HG03354 (cell line): ENCODE measurements around the gene SUGP1.

Experiments
- ATAC-seq: cut with Tn5 transposase; IDR thresholded peaks from one replicate; pipeline ENCODE4 v1.9.1; 2021; ENCODE audit warnings: mild to moderate bottlenecking; ENCODE audit not compliant: unreplicated experiment, poor library complexity, severe bottlenecking

SUGP1 gene

GRCh38 chr19:19342086-19343015 lies 22.0 kb upstream of the SUGP1 start:
- no peak for ATAC-seq

GRCh38 chr19:19341026-19341425 lies 20.7 kb upstream of the SUGP1 start:
- no peak for ATAC-seq

- ATAC-seq: no peak
These were observed 17.8 kb upstream of the SUGP1 start for GRCh38 chr19:19338082-19338481.

GRCh38 chr19:19337120-19337519 lies 16.8 kb upstream of the SUGP1 start:
- no peak for ATAC-seq

GRCh38 chr19:19336597-19336996 lies 16.3 kb upstream of the SUGP1 start:
- ATAC-seq: no peak

GRCh38 chr19:19335408-19336158 lies 15.3 kb upstream of the SUGP1 start:
- ATAC-seq: no peak

- ATAC-seq: no peak
These were observed 14.7 kb upstream of the SUGP1 start for GRCh38 chr19:19334989-19335344.

- ATAC-seq: no peak
These were observed 14.0 kb upstream of the SUGP1 start for GRCh38 chr19:19334063-19334988.

- ATAC-seq: no peak
These were observed 8.8 kb upstream of the SUGP1 start for GRCh38 chr19:19329126-19329525.

- no peak for ATAC-seq
These were observed 7.4 kb upstream of the SUGP1 start for GRCh38 chr19:19327672-19328071.

GRCh38 chr19:19324059-19324770 lies 3.9 kb upstream of the SUGP1 start:
- ATAC-seq: no peak

- ATAC-seq: no peak
These were observed 850 bp upstream of the SUGP1 start for GRCh38 chr19:19321141-19321577.

GRCh38 chr19:19319732-19320360 lies 463 bp downstream of the SUGP1 start:
- peak; percentile 16 for ATAC-seq

GRCh38 chr19:19316082-19316481 lies 4.2 kb downstream of the SUGP1 start:
- ATAC-seq: no peak

GRCh38 chr19:19315444-19315843 lies 4.9 kb downstream of the SUGP1 start:
- ATAC-seq: no peak

- ATAC-seq: no peak
These were observed 11.9 kb downstream of the SUGP1 start for GRCh38 chr19:19308373-19308772.

GRCh38 chr19:19306191-19306590 lies 14.1 kb downstream of the SUGP1 start:
- no peak for ATAC-seq

GRCh38 chr19:19305696-19306095 lies 14.6 kb downstream of the SUGP1 start:
- no peak for ATAC-seq

GRCh38 chr19:19305066-19305465 lies 15.2 kb downstream of the SUGP1 start:
- ATAC-seq: no peak
